Fibroblast of mammary gland (primary cell): Measurements from ENCODE around the gene SFT2D3.

Experiments used
- DNase-seq: peaks from one replicate; pipeline ENCODE4 v3.0.0-alpha.2; 2010; ENCODE audit warnings: low read depth
- H3K4me3 ChIP-seq: 2 replicates; pipeline ENCODE4 v1.5.1; 2011; ENCODE audit warnings: low read depth, mild to moderate bottlenecking, low read length, moderate library complexity; ENCODE audit not compliant: control insufficient read depth
- TF ChIP-seq, protein P1 (sequence below): conservative IDR thresholded peaks from 2 replicates; pipeline ENCODE4 v1.5.1; 2011; ENCODE audit warnings: low read depth, low read length, inconsistent platforms; ENCODE audit not compliant: control insufficient read depth, insufficient read depth

The SFT2D3 gene

DNA sequence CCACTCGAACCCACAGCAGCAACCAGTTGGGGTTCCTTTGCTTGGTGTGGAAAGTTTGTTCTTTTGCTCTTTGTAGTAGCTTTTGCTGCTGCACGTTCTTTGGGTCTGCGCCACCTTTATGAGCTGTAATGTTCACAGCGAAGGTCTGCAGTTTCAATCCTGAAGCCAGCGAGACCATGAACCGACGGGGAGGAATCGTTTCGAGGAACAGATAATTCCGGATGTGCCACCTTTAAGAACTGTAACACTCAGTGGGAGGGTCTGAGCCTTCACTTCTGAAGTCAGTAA, 41.1 kb upstream of the SFT2D3 start:
- no peak overlapping the region for H3K4me3 ChIP-seq
- TF ChIP-seq, protein P1, sequence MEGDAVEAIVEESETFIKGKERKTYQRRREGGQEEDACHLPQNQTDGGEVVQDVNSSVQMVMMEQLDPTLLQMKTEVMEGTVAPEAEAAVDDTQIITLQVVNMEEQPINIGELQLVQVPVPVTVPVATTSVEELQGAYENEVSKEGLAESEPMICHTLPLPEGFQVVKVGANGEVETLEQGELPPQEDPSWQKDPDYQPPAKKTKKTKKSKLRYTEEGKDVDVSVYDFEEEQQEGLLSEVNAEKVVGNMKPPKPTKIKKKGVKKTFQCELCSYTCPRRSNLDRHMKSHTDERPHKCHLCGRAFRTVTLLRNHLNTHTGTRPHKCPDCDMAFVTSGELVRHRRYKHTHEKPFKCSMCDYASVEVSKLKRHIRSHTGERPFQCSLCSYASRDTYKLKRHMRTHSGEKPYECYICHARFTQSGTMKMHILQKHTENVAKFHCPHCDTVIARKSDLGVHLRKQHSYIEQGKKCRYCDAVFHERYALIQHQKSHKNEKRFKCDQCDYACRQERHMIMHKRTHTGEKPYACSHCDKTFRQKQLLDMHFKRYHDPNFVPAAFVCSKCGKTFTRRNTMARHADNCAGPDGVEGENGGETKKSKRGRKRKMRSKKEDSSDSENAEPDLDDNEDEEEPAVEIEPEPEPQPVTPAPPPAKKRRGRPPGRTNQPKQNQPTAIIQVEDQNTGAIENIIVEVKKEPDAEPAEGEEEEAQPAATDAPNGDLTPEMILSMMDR: no peak
- DNase-seq: no peak

DNA sequence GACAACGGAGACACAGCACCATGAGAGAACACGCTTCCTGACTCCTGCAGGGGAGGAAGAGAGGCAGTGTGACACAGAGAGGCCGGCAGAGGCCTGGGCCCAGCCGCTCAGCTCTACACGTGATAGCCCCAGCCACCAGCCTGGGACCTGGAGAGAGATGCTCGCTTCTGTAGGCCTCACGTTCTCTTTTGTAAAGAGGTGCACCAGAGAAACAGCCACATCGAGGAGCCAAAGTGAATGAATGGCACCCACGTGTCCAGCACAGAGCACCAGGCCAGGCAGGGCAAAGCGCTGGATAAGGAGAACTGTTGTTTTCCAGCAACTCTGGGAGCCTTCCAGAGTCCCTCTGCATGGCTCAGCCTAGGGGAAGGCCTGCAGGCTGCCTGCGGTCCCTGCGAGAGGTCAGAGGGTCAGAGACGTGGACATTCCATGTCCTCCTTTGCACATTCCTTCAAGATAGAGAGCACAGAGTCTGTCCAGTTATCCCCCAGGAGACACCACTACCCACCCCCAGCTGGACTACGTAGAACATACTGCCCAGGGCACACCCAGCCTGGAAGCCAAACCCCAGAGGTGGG, 40.1 kb upstream of the SFT2D3 start:
- H3K4me3 ChIP-seq: no peak overlapping the region
- no peak for DNase-seq
- TF ChIP-seq, protein P1: no peak

DNA sequence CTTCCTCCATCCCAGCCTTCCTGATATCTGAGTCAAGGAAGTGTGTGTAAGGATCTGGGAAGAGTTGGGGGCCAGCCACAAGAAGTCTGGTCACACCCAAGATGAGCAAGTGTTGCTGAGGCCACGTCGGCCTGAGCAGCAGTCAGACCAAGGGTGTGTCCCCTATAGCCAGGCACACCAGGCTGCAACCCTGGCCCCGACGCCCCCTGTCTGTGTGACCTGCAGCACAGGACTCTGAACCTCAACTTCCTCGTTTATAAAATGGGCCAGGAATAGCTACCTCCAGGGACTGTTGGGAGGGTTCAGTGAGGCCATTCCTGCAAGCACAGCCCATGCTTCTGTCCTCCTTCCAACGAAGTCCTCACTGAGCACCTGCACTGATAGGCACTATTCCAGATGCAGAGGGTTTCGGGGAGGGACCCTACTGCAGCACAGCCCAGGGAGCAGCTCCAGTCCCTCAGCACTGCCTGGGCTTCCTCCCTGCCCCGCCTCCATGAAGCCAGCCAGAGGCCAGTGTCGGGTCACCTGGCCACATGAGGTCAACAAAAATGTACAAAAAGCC, 39.3 kb upstream of the SFT2D3 start:
- TF ChIP-seq, protein P1: no peak
- DNase-seq: peak; percentile 36
- H3K4me3 ChIP-seq: no peak overlapping the region

DNA sequence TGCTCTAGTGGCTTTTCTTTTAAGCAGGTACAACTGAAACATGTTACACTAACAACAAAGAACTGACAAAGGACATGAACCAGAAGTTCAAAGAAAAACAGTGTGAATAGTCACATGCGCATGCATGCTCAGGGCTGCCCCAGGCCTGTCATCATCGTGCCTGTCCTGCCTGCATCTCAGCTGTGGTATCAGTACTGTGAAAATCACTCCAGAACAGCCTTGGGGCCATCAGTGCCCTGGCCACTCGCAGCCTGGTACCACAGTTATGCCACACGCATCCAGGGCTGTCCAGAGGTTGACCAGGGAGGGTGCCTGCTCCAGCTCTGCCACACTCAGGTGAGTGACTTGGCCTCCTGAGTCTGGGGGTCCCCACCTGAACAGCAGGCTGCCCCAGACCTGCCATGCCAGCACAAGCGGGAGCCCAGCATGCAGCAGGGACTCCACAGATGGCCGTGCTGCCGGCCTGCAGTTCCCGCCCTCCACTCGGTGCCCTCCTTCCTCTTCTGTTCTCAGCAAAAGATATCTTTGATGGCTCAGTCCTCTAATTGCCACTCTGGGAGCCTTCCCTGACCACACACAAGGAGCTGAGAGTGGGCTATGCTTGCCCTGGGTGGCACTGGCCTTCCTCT, 38.2 kb upstream of the SFT2D3 start:
- DNase-seq: no peak
- TF ChIP-seq, protein P1: no peak
- H3K4me3 ChIP-seq: no peak overlapping the region

DNA sequence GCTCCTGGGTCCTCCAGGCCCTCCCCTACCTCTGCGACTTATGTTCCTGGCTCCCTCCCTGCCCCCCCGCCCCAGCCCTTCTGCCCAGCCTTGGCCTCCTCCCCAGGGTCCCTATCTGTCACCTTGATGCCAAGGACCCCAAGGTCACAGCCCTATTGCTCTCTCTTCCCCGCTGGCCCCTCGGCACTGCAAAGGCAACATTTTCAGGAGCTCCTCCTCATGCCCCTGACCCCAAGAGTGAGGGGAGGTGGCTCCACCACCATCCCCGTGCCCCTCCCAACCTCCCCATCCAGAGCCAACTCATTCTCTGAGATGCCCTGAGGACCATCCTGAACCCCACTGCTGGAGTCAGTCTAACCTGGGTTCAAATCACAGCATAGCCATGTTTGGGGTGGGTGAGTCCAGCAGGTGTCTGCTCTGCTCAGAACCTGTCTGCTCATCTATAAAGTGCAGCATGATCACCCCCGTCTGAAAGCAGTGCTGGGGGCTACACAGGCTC, 37.7 kb upstream of the SFT2D3 start:
- no peak for DNase-seq
- TF ChIP-seq, protein P1: no peak
- H3K4me3 ChIP-seq: no peak overlapping the region

DNA sequence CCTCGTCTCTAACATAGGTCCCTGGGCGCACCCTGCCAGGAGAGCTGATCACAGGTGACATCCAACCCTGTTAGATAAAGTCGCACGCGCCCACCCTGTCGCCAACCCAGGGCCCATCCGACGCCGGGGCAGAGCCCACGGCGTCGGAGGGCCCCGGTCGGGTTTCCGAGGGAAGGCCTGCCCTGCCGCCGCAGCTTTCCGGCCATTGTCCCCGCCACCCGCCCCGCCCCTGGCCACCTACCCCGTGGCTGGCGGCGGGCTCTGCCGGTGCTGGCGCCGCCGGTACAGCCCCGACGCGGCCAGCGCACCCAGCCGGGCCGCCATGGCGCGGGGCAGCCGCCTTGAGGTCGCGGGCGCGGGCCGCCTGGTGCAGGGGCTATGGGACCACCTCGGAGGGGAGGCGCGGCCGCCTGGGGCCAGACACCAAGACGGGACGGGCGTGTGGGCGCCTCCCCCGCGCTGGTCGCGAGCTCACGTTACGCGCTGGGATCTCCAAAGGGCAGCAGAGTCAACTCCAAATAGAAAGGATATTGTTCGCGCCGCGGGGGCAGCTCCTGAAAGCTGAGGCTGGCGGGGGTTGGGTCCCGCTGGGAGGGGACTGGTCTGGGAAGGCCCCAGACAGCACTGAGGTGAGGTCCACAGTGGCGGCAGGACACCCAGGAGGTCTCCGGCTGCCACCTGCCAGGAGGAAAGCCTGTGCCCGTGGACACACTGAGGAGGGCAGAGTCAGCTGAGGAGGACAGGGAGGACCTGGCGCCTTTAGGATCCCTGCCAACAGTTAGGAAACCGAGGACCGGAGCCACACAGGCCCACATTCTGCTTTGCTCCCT, 37.0 kb upstream of the SFT2D3 start:
- no peak for DNase-seq
- TF ChIP-seq, protein P1: no peak
- no peak overlapping the region for H3K4me3 ChIP-seq
